GM18867 (cell line): ENCODE measurements around the gene SPRED2.

Source experiments
- ATAC-seq: cut with Tn5 transposase; IDR thresholded peaks from one replicate; pipeline ENCODE4 v1.9.1; 2021; ENCODE audit warnings: mild to moderate bottlenecking, moderate library complexity; ENCODE audit not compliant: unreplicated experiment

SPRED2 gene

DNA sequence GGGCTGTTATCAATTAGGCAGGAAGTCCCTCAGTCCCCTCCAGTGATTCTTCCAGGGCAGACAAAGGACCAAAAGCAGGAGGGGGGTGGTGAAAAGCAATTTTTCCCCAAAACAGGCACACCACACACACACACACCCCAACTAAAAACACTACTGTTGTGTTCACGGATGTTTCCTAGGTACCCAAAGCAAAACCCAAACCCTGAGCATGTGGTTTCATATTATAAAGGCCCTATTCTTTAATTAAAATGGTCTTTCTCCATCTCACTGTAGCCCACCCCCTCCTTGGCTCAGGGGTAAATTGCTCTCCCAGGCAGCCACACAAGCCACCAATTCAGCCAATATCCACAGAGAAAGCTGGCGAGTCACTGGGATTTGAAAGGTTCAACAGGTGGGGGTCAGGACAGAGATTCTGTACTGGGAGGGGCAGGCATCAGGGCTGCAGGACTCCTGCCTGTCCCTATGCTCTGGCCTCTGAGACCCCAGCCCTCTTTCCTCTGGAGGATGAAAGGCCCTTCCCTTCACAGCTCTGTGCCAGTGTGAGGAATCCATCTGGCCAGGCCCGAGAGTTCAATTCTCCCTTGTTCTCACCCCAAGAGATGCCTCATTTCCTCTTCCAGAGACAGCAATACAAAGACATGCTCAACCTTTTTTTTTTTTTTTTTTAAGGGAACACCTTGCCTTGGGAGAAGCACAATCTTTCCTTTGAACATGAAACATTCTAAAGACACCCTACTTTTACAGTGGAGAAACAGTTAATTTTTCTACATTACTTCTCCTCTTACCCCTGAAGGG lies 43.6 kb downstream of the SPRED2 start:
- ATAC-seq, result no peak

DNA sequence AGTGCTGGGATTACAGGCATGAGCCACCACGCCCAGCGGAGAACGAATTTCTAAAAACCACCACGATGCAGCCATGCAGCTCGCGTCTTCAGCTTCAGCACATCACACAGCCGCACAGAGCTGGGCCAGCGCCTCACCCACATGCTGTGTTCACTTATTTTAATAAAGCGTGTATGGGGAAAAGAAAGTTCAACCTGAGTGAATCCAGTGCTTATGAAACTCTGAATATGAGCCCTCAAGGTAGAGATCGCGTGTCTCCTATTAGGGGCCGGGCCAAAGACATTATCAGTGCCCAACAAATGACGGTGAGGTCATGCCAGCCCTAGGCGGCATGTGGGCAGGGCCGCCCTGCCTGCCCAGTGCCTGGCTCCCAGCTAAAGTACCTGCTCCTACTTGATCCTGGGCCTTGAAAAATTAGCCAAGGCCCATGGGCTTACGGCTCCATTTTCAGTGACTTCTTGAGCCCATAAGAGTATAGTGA lies 44.3 kb downstream of the SPRED2 start:
- ATAC-seq, result peak; percentile 76

DNA sequence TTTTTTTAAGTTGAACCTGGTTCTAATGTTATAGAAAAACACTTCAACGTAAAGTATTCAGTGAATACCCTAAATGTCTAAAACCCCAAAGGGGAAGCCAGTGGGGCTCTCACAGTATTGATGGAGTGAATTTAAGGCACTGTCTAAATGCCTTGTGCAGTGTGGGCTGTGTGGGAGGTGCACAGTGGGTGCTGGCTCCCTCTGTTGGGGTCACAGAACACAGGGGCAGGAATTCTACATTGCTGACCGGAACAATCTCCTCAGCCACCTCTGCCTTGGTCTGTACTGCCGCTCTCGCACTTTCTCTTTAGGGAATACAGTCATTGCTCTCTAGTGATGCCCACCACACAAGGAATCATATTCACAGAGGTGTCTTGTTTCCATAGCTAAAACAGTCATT lies 45.4 kb downstream of the SPRED2 start:
- no peak for ATAC-seq

DNA sequence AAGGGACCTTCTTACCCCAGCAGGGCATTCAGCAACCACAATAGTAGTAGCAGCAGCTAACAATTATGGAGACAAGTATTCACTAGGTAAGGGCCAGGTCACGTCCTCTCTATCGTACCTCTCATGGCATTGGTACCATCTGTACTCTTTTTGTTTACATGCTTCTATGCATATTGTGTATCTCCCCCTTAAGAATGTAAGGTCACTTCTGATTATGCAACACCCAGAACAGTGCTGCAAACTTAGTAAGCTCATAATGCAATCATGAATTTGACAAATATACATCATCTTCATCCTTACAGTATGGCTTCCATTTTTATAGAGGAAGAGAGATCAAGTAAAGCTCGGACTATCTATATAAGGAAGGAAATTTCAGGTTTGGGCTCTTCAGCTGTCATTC lies 46.1 kb downstream of the SPRED2 start:
- no peak for ATAC-seq

DNA sequence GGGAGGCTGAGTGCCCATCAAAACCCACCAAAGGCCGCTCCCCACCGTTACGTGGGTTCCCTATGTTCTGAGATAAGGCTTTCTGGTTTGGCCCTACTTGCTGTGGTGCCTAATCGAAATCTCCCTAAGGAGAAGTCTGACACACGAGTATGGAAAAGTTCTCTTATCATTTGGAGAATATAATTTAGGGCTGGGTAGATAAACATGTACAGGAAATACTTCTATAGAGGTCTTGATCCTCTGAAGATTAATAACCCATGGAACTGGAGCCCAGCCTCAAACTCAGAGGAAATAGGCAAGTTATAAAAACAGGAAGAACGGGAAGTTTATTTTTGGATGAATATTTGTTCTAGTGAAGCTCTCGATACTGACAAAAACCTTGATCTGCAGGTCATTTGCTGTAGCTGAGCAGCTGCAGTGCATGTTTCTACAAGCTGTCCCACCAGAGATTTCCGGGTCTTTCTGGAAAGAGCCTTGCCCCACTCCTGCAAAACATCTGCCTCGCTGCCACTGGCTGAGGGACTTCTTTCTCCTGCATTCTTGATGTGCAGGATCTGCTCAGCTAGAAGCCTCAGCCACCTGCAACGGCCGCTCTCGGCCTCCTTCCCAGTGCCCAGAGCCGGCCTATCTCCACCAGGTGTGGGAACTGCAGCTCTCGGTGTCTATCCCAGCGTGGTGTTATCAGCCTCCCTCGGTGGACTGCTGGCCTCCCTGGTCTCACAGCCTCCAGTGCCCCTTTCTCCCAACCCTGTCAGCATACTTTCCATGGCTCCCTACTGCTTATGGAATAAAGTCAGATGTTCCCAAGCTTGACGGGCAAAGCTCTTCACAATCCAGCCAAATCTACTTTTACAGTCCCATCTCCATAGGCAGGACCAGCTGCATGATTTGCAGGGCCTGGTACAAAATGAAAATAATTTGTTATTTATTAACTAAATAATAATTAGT lies 48.6 kb downstream of the SPRED2 start:
- no peak for ATAC-seq

DNA sequence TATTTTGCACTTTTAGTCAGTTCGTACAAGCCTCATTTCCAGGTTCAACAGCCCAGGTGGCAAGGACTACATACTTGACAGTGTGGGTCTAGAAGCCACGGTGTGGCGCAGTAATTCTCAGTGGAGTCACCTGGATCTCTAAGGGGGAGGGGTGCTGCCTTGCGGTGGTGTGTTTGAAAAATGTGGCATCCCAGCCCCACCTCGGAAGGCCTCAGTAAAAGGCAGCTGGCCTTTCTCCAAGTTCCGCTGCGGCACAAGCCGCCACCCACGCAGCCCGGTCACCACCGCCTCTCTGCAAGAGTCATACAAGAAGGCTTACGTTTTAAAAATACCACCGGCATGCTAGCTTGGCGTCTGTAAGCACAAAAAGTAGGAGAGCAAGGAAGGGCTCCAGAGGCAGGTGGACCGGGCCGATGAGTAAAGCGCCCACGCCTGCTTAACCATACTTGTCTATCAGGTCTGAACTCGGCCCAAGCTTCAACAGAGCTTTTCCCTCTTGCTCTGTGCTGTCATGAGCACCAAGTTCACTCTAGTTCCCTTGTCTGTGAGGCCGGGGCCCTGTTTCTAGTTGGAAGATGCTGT lies 49.5 kb downstream of the SPRED2 start:
- ATAC-seq, result peak; percentile 78

DNA sequence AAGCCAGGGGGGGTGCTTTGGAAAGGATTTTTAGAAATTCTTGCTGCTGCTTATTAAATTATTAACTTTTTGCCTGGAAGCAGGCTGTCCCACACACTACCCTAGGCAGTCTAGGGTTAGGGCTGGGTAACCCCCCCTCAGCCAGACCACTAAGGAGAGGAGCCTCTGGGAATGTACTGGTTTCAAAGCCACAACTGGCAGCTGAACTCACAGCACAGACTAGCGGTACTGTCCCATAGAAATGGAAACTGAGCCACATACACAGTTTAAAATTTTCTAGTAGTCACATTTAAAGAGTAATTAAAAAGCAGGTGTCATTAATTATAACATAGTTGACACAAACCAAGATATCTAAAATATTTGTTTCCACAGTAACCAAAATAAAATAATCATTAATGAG lies 50.1 kb downstream of the SPRED2 start:
- ATAC-seq, result no peak

DNA sequence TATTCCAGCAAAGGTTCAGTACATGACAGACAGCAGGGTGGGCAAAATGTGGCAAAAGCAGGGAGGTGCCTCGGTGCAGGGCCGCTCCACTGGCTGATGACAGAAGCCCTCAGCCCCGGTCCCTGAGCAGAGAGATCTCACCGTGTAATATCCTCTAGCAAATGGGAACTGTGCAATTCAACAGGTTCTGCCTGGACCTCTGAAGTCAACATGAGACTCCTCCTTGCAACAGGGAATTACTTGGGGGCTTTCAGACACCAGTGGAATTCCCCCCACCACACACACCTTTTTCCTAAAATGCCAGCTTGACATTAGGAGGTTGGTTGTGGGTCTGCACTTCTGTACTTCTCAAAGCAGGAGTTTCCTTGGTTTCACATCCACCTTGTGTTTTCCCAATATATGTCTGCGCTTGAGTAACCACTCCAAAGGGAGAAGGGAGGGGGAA lies 50.8 kb downstream of the SPRED2 start:
- no peak for ATAC-seq

DNA sequence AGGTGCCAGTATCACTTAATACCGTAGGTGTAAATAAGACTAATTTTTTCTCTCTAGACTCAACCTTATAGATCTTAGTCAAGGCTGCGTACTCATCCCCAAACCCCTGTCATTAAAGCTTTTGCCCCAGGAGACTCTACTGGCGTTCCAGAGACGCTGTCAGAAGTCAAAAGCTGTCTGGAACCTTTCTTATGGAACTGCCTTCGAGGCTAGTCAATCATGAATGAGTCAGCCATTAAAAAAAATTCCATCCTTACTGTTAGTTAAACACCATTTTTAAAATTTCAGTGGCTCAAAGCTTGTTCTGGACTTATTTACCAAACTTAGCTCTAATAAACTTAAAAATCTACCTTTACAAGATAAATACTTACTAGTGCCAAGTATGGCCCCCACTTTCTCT lies 52.1 kb downstream of the SPRED2 start:
- no peak for ATAC-seq

DNA sequence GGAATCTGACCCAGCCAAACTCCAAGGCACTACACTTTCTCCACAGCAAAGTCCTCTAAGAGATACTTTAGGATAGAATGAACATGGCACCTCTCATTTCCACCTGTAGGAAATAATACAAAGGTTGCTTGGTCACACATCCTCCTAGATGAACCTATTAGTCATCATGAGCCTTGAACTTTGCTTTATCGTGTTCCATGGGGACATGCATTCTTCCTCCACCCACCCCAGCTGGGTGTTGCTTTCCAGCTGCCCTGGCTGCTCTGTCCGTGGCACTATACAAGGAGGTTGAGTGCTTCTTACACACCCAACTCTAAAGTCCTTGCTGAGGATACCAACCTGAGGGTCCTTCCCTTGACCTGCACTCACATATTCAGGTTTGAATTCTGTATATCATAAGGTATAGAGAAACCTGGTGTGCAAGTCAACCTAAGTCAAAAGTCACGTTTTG lies 52.7 kb downstream of the SPRED2 start:
- no peak for ATAC-seq

DNA sequence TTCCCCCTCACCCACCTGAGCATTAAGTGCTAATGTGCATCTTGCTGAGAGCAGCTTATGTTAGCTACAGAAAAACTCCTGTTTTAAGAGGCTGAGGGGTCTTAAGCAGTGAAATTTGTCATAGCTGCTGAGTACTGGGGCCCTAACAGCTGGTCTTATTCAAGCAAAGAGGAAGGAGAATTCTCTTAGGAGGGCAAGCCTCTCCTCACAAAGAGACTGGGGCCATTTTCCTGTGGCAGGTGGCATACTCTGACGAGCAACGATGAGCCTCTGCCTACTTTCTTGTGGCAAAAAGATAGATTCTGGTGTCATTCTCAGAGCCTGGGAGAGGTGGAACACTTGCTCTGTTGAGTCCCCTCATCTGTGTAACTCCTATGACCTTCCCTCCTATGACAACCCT lies 53.2 kb downstream of the SPRED2 start:
- ATAC-seq, result no peak

DNA sequence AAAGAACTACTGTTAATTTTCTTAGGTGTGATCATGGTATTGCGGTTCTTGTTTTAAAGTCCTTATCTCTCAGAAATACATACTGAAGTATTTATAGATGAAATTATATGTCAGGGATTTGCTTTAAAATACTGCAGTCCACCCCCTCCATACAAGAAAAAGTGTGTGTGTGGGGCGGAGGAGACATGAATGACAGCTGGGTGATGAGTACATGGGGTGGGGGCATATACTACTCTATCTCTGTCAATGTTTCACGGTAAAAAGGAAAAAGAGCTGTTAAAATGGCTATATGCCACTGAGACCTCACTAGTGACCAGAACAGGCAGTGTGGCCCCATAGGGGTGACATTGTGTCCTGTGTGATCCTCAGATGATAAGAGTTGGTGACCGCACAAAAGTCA lies 54.1 kb downstream of the SPRED2 start:
- ATAC-seq, result no peak

DNA sequence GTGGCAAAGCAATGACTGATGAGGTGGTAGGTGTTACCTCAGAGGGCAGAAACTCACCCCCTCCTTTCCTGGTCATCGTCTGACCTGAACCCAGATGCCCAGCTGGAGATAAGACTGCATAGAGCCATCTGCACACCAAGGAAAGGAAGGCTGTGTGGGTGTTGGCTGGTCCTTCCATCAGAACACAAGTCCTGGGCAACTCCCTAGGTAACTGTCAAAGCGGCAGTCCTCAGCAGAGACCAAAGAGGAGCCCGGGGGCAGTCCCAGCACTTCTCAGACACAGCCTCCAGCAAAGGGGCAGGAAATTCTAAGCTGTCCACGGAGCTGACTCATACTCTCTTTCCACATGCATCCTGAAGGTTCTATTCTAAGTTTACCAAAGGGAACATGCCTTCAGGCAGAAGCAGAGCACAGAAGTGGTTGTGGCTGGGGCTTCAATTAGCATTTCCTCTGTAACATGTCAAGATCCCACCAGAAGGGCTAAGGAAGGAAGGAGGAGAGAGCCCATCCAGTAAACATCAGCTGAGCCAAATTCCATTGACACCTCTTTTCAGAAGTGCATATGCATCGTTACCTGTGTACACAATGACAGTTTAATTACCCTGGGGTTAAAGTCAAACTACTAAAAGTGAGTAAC lies 54.7 kb downstream of the SPRED2 start:
- no peak for ATAC-seq

DNA sequence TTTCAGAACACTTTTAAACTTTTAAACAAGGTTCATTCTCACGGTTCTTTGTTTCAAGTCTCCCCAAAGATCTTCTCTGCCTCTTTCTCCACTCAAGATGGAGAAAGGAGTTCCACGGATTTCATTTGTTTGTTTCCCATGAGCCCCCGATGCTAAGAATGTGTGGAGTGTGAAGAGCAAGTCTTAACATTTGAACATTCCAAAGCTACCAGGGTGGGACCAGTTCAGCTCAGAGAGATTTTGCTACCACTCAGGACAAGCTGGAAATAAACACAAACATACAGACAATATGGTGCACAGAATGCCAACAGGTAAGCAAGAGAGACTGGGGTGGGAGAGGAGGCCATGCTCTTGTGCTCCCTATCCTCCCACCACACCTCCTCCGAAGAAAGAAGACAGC lies 56.7 kb downstream of the SPRED2 start:
- no peak for ATAC-seq

DNA sequence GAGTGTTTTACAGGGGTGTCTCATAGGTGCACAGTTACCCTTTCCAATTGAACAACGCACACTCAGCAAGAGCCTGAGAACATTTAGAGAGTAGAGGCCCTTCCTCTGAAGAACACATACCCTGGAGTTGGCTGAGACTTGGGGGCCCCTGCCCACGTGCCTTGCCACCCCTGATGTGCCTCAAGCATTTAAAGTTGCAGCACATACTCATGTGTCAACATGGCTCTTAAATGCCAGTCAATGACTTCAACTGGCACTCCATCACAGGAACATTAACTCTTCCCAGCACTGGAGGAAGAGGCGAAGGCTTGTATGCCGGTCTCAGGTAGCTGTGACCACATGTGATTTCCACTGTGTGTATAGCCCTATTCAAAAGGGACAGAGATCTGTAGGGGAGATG lies 57.4 kb downstream of the SPRED2 start:
- ATAC-seq, result no peak

DNA sequence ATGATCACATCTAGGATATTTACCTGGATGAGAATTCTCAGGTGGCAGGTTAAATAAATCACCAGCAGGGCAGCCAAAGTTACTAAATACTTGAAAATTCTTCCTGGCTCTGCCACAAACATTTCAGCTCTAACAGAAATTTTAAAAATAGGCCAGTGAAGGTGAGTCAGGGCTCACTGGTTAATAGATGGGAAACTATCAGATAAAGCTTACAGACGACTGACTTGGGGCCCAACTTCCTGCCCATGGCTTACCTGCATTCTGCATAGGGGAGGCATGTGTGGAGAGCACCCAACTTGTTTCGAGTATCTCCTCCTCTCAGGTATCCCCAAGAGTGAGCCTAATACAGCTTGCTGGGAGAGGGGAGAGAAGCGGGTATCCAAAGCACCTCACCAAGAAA lies 57.8 kb downstream of the SPRED2 start:
- ATAC-seq, result no peak

DNA sequence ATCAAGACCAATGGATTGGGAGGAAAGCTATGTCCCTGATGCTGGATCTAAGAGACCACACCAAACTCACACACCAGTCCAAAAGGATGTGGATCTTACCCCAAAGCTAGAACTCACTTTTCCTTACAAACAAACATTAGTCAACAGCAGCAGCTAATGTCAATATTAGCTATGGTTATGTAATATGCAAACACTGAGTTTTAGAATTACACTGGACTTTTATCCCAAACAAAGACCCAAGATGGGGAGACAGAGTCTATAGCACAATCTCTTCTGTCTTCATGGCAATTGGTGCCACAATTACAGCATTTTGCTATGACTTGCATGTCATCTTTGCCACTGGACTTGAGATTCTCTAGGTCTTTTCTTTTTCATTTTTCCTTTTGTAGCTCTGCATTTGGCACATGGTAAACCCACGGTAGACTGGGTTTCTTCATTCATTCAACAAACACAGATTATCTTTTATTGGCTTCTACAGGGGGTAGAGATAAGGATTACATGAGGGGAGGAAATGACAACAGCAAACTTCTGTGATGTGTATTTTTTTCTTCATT lies 59.0 kb downstream of the SPRED2 start:
- no peak for ATAC-seq

DNA sequence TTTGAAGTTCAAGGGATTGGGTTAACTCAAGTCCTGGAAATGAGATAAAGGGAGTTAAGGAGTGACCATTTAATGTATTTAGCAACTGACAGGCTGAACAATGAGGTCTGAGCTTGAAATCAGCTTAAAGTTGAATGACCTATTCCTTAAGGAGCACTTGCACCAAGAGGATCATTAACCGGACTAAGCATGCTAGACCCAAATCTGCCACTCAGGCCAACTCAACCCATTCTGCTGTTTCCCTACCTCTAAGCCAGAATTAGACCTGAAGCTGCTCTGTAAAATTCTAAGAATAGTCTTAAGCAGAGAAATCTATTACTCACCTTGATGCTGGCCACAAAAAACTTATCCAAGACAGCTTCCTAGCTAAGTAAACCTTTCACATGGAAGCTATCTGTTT lies 59.8 kb downstream of the SPRED2 start:
- ATAC-seq, result no peak

DNA sequence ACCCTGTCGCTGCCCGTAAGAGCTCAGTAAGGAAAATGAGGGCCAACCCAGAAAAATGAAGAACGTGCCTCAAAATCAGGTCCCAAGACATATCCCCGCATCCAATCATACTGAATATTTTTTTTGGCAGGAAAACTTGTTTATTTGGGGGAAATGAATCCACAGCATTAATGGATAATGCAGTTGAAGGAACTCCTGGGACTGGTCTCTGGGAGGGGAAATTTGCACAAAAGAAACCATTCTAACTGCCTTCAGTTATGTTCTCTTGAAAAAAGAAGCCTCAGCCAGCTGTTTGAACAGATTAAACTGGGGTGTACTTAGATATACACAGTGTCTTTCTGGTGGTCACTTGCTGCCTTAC lies 61.3 kb downstream of the SPRED2 start:
- ATAC-seq, result no peak

DNA sequence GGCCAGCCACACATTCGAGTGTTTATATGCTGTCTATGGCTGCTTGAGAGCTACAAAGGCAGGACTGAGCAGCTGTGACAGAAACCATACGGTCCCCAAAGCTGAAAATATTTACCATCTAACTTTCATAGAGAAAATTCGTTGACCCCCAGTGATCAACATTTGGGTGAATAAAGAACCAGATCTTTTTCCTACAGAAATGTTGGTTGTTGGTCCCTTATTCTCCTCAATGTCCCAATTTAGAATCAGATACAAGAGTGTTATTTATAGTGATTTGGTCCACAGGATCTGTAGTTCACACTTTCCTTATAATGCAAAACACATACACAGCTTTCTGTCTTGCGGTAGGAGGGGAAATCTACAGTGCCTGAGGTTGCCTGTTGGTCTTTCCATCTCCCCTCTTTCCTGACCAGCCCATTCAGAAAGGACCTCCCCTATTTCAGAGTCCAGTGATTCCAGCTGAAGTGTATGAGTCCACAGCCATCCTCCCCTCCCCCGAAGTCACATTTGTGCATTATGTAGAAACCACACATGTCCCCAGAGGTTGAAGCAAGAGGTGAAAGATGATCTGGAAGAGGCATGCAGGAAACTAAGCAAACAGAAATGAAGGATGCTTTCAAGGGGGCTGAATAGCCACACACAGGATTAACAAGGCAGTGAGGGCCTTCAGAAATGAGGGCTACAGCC lies 61.9 kb downstream of the SPRED2 start:
- peak; percentile 40 for ATAC-seq
